Measurements from ENCODE around the gene ERN1.

The ERN1 gene

GRCh38 chr17:64099543-64099942, 30.4 kb downstream of the ERN1 start:
- Histone ChIP-seq H3K4me1 (ENCODE audit: insufficient read depth, low read length) (no peaks in the 10 kb centered on the region), H3K36me3 (ENCODE audit: insufficient read depth, low read length) (no peaks in the 10 kb centered on the region), H3K27ac (ENCODE audit: low read depth, low read length) (no peak overlapping the region)

DNA sequence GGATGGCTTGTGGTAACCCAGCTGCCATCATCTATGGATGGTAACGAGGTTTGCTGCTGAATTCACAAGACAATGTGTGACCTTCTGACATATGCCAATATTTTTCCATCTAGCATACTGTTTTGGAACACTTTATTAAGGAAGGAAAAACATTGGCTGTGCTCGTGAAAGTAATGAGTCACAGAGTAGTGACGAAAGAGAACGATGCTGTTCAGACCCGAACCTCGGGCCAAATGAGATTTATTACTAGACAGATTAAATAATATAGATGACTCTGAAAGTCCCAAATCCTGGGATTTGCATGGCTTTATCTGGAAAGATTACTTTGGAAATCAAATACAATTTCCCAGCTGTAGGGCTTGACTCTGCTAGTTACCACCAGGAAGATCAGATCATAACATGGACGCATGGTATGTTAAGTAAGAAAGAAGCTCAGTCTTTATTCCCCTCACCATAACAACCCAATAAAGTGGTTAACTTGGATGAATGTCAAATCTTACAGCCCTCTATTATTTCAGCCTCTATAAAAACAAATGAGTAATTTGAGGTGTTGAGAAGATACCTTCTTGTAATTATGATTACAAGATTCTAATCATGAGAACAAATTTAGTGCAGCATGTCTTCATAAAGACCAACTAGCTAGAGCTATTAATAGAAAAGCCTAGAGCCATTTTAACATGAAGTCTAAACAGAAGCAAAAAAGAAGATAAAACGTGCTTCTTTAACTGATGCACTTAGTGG, 32.6 kb downstream of the ERN1 start:
- H3K27me3 ChIP-seq (ENCODE audit: control insufficient read depth in 1 of 2, insufficient read depth in 2 of 2, low read length in 2 of 2), result no peaks in the 10 kb centered on the region
- no peaks in the 10 kb centered on the region for H3K9me3 ChIP-seq (ENCODE audit: low read length)
- H3K36me3 ChIP-seq (ENCODE audit: insufficient read depth, low read length), result no peaks in the 10 kb centered on the region
- no peaks in the 10 kb centered on the region for H3K4me1 ChIP-seq (ENCODE audit: insufficient read depth, low read length)
- no peak overlapping the region for H3K9ac ChIP-seq (ENCODE audit: low read length)
- no peak overlapping the region for H3K4me3 ChIP-seq (ENCODE audit: low read depth in 1 of 2, low read length in 2 of 2)
- H3K27ac ChIP-seq (ENCODE audit: low read depth, low read length), result no peak overlapping the region

More at GRCh38 chr17:64099543-64099942, 30.4 kb downstream of the ERN1 start:
- Histone ChIP-seq H3K9me3 (ENCODE audit: low read length) (no peaks in the 10 kb centered on the region), H3K4me3 (ENCODE audit: low read depth in 1 of 2, low read length in 2 of 2) (no peak overlapping the region), H3K9ac (ENCODE audit: low read length) (no peak overlapping the region), H3K27me3 (ENCODE audit: control insufficient read depth in 1 of 2, insufficient read depth in 2 of 2, low read length in 2 of 2) (no peaks in the 10 kb centered on the region)

- Histone ChIP-seq H3K9ac (ENCODE audit: low read length) (no peak overlapping the region), H3K4me1 (ENCODE audit: insufficient read depth, low read length) (no peaks in the 10 kb centered on the region), H3K4me3 (ENCODE audit: low read depth in 1 of 2, low read length in 2 of 2) (no peak overlapping the region), H3K27ac (ENCODE audit: low read depth, low read length) (no peak overlapping the region), H3K9me3 (ENCODE audit: low read length) (no peaks in the 10 kb centered on the region), H3K36me3 (ENCODE audit: insufficient read depth, low read length) (no peaks in the 10 kb centered on the region), H3K27me3 (ENCODE audit: control insufficient read depth in 1 of 2, insufficient read depth in 2 of 2, low read length in 2 of 2) (no peaks in the 10 kb centered on the region)
These were observed 33.9 kb downstream of the ERN1 start for GRCh38 chr17:64096037-64096436.

DNA sequence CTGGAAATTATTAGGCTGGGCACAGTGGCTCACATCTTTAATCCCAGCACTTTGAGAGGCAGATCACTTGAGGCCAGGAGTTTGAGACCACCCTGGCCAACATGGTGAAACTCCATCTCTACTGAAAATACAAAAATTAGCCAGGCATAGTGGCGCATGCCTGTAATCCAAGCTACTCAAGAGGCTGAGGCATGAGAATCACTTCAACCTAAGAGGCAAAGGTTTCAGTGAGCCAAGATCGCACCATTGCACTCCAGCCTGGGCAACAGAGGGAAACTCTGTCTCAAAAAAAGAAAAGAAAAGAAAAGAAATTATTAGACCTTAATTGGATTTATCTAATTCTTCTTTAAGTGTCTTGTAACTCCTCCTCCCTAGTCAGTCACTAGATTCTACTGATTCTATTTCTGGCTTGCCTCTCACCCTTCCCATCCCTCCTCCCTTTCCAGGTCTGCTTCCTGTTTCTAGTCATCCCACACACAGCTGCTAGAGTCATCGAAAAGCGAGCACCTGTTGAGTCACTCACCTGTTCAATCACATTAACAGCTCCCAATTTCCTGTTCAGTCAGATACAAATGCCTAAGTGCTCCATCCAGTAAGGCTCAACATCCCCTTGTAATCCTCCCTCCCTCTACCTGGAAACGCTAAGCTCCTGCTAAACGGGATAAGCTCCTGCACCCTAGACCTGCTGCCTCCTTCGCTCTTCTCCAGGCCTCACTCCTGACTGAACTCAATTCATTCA, 34.6 kb downstream of the ERN1 start:
- Histone ChIP-seq H3K27ac (ENCODE audit: low read depth, low read length) (no peak overlapping the region), H3K9ac (ENCODE audit: low read length) (no peak overlapping the region), H3K4me1 (ENCODE audit: insufficient read depth, low read length) (no peaks in the 10 kb centered on the region), H3K27me3 (ENCODE audit: control insufficient read depth in 1 of 2, insufficient read depth in 2 of 2, low read length in 2 of 2) (no peaks in the 10 kb centered on the region), H3K4me3 (ENCODE audit: low read depth in 1 of 2, low read length in 2 of 2) (no peak overlapping the region), H3K36me3 (ENCODE audit: insufficient read depth, low read length) (no peaks in the 10 kb centered on the region), H3K9me3 (ENCODE audit: low read length) (no peaks in the 10 kb centered on the region)

GRCh38 chr17:64094412-64094811, 35.5 kb downstream of the ERN1 start:
- Histone ChIP-seq H3K9me3 (ENCODE audit: low read length) (no peaks in the 10 kb centered on the region), H3K4me3 (ENCODE audit: low read depth in 1 of 2, low read length in 2 of 2) (no peak overlapping the region), H3K4me1 (ENCODE audit: insufficient read depth, low read length) (no peaks in the 10 kb centered on the region), H3K9ac (ENCODE audit: low read length) (no peak overlapping the region), H3K27ac (ENCODE audit: low read depth, low read length) (no peak overlapping the region), H3K36me3 (ENCODE audit: insufficient read depth, low read length) (no peaks in the 10 kb centered on the region), H3K27me3 (ENCODE audit: control insufficient read depth in 1 of 2, insufficient read depth in 2 of 2, low read length in 2 of 2) (no peaks in the 10 kb centered on the region)

DNA sequence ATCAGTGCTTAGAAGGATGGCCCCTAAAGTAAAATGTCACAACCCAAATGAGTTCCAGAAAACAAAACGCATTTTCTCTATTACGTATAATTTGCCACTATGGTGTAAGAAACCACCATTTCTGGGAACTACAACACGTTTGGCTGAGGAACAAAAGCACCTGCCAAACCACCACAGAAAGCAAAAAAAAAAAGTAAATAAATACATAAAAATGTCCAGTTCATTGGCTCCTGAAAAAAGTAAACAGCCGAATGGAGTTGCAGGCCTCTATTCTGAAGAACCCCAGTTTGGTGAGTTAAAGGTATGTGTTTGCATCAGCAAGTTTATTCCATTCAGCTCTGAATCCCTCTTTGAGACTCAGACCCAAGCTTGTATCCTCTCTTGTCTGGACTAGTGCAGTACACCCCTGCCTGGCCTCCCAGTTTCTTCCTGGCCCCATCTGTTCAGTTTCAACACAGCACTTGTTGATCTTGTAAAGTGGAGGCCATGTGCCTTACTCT, 36.9 kb downstream of the ERN1 start:
- H3K27me3 ChIP-seq (ENCODE audit: control insufficient read depth in 1 of 2, insufficient read depth in 2 of 2, low read length in 2 of 2), result no peaks in the 10 kb centered on the region
- H3K4me1 ChIP-seq (ENCODE audit: insufficient read depth, low read length), result no peaks in the 10 kb centered on the region
- no peak overlapping the region for H3K27ac ChIP-seq (ENCODE audit: low read depth, low read length)
- H3K4me3 ChIP-seq (ENCODE audit: low read depth in 1 of 2, low read length in 2 of 2), result no peak overlapping the region
- H3K36me3 ChIP-seq (ENCODE audit: insufficient read depth, low read length), result no peaks in the 10 kb centered on the region
- H3K9me3 ChIP-seq (ENCODE audit: low read length), result no peaks in the 10 kb centered on the region
- H3K9ac ChIP-seq (ENCODE audit: low read length), result no peak overlapping the region

DNA sequence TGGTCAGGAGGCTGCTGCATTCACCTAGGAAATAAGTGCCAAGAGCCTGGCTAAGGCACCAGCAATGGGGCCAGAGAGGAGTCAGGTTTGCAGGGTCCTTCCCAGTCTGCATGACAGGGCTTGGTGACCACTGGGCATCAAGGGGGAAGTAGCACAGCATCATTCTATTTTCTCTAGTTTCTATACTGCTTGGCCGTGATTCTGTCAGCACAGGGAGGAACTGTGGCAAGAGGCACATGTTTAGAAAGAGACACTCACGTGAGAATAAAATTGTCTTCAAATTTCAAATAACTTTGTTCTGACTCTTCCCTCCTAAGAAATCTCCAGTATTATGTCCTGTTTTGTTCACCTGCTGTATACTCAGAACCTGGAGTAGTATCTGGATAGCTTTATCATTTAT, 37.8 kb downstream of the ERN1 start:
- Histone ChIP-seq H3K27ac (ENCODE audit: low read depth, low read length) (no peak overlapping the region), H3K36me3 (ENCODE audit: insufficient read depth, low read length) (no peaks in the 10 kb centered on the region), H3K9me3 (ENCODE audit: low read length) (no peaks in the 10 kb centered on the region), H3K4me3 (ENCODE audit: low read depth in 1 of 2, low read length in 2 of 2) (no peak overlapping the region), H3K4me1 (ENCODE audit: insufficient read depth, low read length) (no peaks in the 10 kb centered on the region), H3K27me3 (ENCODE audit: control insufficient read depth in 1 of 2, insufficient read depth in 2 of 2, low read length in 2 of 2) (no peaks in the 10 kb centered on the region), H3K9ac (ENCODE audit: low read length) (no peak overlapping the region)

- H3K27ac ChIP-seq (ENCODE audit: low read depth, low read length), result no peak overlapping the region
- H3K36me3 ChIP-seq (ENCODE audit: insufficient read depth, low read length), result no peaks in the 10 kb centered on the region
- no peak overlapping the region for H3K4me3 ChIP-seq (ENCODE audit: low read depth in 1 of 2, low read length in 2 of 2)
- H3K4me1 ChIP-seq (ENCODE audit: insufficient read depth, low read length), result no peaks in the 10 kb centered on the region
- no peak overlapping the region for H3K9ac ChIP-seq (ENCODE audit: low read length)
- H3K9me3 ChIP-seq (ENCODE audit: low read length), result no peaks in the 10 kb centered on the region
- H3K27me3 ChIP-seq (ENCODE audit: control insufficient read depth in 1 of 2, insufficient read depth in 2 of 2, low read length in 2 of 2), result no peaks in the 10 kb centered on the region
These were observed 38.4 kb downstream of the ERN1 start for GRCh38 chr17:64091571-64091970.

DNA sequence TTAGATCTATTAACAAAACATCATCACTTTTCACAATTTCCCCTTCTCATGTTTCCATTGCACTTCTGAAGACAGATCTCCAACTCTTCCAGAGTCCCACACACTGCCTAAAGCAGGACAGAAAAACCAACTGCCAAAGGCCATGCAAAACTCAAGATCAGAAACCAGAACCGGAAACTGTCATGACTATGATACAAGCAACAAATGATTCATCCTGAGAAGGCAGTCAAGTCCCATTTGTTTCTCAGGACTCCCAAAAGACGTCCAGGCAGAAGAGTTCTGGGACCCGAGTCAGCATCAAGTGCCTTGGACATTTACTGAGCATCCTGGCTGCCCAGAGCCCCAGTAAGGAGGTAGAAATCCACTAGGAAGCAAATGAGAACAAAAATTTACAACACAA, 38.8 kb downstream of the ERN1 start:
- Histone ChIP-seq H3K4me3 (ENCODE audit: low read depth in 1 of 2, low read length in 2 of 2) (no peak overlapping the region), H3K9me3 (ENCODE audit: low read length) (no peaks in the 10 kb centered on the region), H3K36me3 (ENCODE audit: insufficient read depth, low read length) (no peaks in the 10 kb centered on the region), H3K27me3 (ENCODE audit: control insufficient read depth in 1 of 2, insufficient read depth in 2 of 2, low read length in 2 of 2) (no peaks in the 10 kb centered on the region), H3K4me1 (ENCODE audit: insufficient read depth, low read length) (no peaks in the 10 kb centered on the region), H3K9ac (ENCODE audit: low read length) (no peak overlapping the region), H3K27ac (ENCODE audit: low read depth, low read length) (no peak overlapping the region)

DNA sequence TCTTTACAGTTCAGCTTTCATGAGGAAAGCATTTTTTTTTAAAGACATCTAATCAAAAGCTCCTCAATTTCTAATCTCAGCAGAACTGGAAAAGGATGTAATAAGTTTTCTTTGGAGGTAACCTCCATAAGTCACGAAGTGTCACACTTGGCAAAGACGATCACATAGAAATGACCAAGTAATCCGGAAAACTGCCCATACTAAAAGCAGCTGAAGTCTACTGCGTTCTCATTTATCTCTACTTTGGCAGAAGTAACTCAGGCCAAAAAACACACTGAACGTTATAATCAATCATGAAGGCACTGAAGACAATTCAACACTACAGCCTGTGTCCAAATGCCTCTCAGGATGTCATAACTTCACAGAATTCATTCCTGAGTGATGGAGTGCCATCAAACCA, 39.8 kb downstream of the ERN1 start:
- Histone ChIP-seq H3K4me3 (ENCODE audit: low read depth in 1 of 2, low read length in 2 of 2) (no peak overlapping the region), H3K4me1 (ENCODE audit: insufficient read depth, low read length) (no peaks in the 10 kb centered on the region), H3K9me3 (ENCODE audit: low read length) (no peaks in the 10 kb centered on the region), H3K9ac (ENCODE audit: low read length) (no peak overlapping the region), H3K27ac (ENCODE audit: low read depth, low read length) (no peak overlapping the region), H3K27me3 (ENCODE audit: control insufficient read depth in 1 of 2, insufficient read depth in 2 of 2, low read length in 2 of 2) (no peaks in the 10 kb centered on the region), H3K36me3 (ENCODE audit: insufficient read depth, low read length) (no peaks in the 10 kb centered on the region)

DNA sequence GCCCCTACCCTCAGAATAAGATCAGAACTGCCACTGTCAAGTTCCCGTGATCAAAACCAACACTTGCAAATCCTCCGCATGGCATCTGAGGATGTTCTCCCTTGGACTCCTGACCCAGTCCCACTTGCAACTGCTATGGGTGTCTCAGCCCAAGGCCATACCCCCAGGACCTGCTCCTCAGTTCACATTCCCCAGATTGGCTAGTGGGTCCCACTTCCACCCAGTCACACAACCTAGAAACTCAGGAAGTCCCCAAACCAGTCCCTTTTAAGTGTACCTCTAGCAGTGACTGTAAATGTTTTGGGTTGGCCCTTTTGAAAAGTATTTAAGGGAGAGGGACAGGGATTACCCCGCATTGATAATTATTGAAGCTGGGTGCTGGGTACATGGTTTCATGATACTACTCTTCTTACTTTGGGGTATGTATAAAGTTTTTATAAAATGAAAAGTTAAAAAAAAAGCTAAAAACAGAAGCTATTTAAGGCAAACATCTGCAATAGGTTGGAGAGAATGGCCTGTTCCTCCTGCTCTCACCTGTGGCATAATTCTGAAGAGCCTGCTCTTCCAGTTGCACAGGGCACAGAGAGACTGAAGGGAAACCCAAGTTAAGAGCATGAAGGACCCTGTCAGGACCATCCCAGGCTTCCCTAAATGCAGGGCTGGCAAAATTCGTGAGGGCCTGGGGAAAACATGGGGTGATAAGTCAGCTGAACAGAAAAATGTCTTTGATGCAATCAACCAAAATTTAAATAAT, 42.5 kb downstream of the ERN1 start:
- Histone ChIP-seq H3K27ac (ENCODE audit: low read depth, low read length) (no peak overlapping the region), H3K9ac (ENCODE audit: low read length) (no peak overlapping the region), H3K27me3 (ENCODE audit: control insufficient read depth in 1 of 2, insufficient read depth in 2 of 2, low read length in 2 of 2) (no peaks in the 10 kb centered on the region), H3K4me1 (ENCODE audit: insufficient read depth, low read length) (peaks cover under 1% of the 10 kb centered on the region), H3K4me3 (ENCODE audit: low read depth in 1 of 2, low read length in 2 of 2) (no peak overlapping the region), H3K9me3 (ENCODE audit: low read length) (no peaks in the 10 kb centered on the region), H3K36me3 (ENCODE audit: insufficient read depth, low read length) (no peaks in the 10 kb centered on the region)

Measured in muscle layer of colon (tissue), 2 donors.